ENCODE results near the gene ADAMTS17.

GRCh38 chr15:99993262-99993661 is 348.5 kb downstream of the ADAMTS17 start:
- TF ChIP-seq ZNF274 (IDR thresholded peaks at IDR 0.05; ENCODE audit: low read depth, low read length) (no peak), SUZ12 (IDR thresholded peaks at IDR 0.05; ENCODE audit: extremely low read depth, insufficient read depth, insufficient read length) (no peak), YY1 (IDR thresholded peaks at IDR 0.05; ENCODE audit: insufficient read depth, insufficient read length) (no peak)
